B cell (primary cell): Measurements from ENCODE around the gene MYH11.

ENCODE experiments used
- CTCF ChIP-seq: fragments of 200-600 bp; IDR thresholded peaks from one replicate; pipeline ENCODE4 v1.8.0; 2022; ENCODE audit warnings: antibody characterized with exemption, mild to moderate bottlenecking
- EZH2 ChIP-seq: IDR thresholded peaks from 2 replicates; pipeline ENCODE4 v1.6.1; 2012; ENCODE audit warnings: borderline replicate concordance, low read depth, mild to moderate bottlenecking, moderate library complexity, low read length; ENCODE audit not compliant: insufficient read depth, poor library complexity, severe bottlenecking

GRCh38 chr16:15677447-15677846 lies 179.4 kb downstream of the MYH11 start:
- TF ChIP-seq CTCF: no peak
- no peak for TF ChIP-seq EZH2
